K562 (cell line): Measurements from ENCODE around the gene MMAB. TPM values are rescaled to one million over a fixed set of nuclear protein-coding genes. Genes with fewer than 3 reads are reported as not detected.

Source experiments
- ATAC-seq: fragments of 200-7000 bp; cut with Tn5 transposase; 3 replicates; pipeline ENCODE4 v1.9.1; 2020; ENCODE audit warnings: moderate library complexity
- BruUV-seq: library from RNA; stranded (reverse); fragments of 400-500 nt; replicated peaks from 2 replicates; lab custom pipeline; 2021; lab: Mats Ljungman, UMichigan
- CTCF ChIA-PET: fragments of 300-600 bp; formaldehyde crosslinking; extraction: SDS; loops from one replicate; lab custom pipeline; 2021; ENCODE audit warnings: low intra/inter-chr PET ratio; lab: Yijun Ruan, JAX
- POLR2A ChIA-PET: fragments of 300-600, 350-650 bp; sonication (Branson Sonifier 250); formaldehyde crosslinking; extraction: SDS; loops from one replicate; lab custom pipeline; 2021; ENCODE audit warnings: antibody characterized with exemption, inconsistent platforms; lab: Yijun Ruan, JAX
- DNase-seq, 4 experiments: peaks; one replicate each; pipeline versions ENCODE4 v3.0.0 to v3.0.0-alpha.2; 2011 to 2018; ENCODE audit warnings: low spot score in 3 of 4, mixed read lengths in 3 of 4; ENCODE audit errors: extremely low read depth in 1 of 4
- FAIRE-seq: peaks from 2 replicates; lab custom pipeline; 2011; peaks lifted over from hg19 to GRCh38; lab: Jason Lieb, UNC
- H2AFZ ChIP-seq: 2 replicates; pipeline ENCODE4 v1.6.0; 2011; ENCODE audit warnings: low read depth, low read length, control low read depth, inconsistent platforms
- H3K27ac ChIP-seq: fragments of 200-600 bp; 3 replicates; pipeline ENCODE4 v1.8.0; 2011; ENCODE audit warnings: low read depth, mild to moderate bottlenecking, control low read depth, inconsistent platforms, low read length, moderate library complexity, mixed read lengths; ENCODE audit errors: extremely low read depth
- H3K27me3 ChIP-seq, 2 experiments: fragments of 300-600 bp in 1 of 2; 2 replicates in 1 of 2; 3 replicates in 1 of 2; pipeline versions ENCODE4 v1.6.0 to v1.8.0; 2011; ENCODE audit warnings: inconsistent platforms in 2 of 2, low read length in 2 of 2, mild to moderate bottlenecking in 1 of 2, mixed read lengths in 1 of 2, moderate library complexity in 1 of 2; ENCODE audit not compliant: control insufficient read depth in 2 of 2, insufficient read depth in 2 of 2
- H3K36me3 ChIP-seq: fragments of 300-600 bp; 3 replicates; pipeline ENCODE4 v1.8.0; 2011; ENCODE audit warnings: mild to moderate bottlenecking, low read length, inconsistent platforms; ENCODE audit not compliant: control insufficient read depth, insufficient read depth
- H3K4me1 ChIP-seq, 2 experiments: fragments of 200-600 bp in 1 of 2; replicated peaks in 1 of 2; 2 replicates in 1 of 2; 3 replicates in 1 of 2; pipeline versions ENCODE4 v1.5.1 to v1.8.0; 2011; ENCODE audit warnings: inconsistent platforms in 2 of 2, low read length in 2 of 2, mild to moderate bottlenecking in 1 of 2, mixed read lengths in 1 of 2, moderate library complexity in 1 of 2; ENCODE audit not compliant: control insufficient read depth in 2 of 2, insufficient read depth in 2 of 2
- H3K4me2 ChIP-seq: 2 replicates; pipeline ENCODE4 v1.6.1; 2011; ENCODE audit warnings: low read length, control low read depth, inconsistent platforms, mixed read lengths; ENCODE audit not compliant: insufficient read depth
- H3K4me3 ChIP-seq: fragments of 200-600 bp; sonication (generic), shearing (Covaris generic); 2 replicates; pipeline ENCODE4 v1.5.1; 2016; ENCODE audit warnings: control low read depth, inconsistent platforms
- H3K79me2 ChIP-seq: fragments of 200-600 bp; 3 replicates; pipeline ENCODE4 v1.8.0; 2011; ENCODE audit warnings: low read length, inconsistent platforms; ENCODE audit not compliant: control insufficient read depth, insufficient read depth
- H3K9ac ChIP-seq, 2 experiments: 2 replicates each; pipeline versions ENCODE4 v1.6.0 to v1.6.1; 2011; ENCODE audit warnings: low read depth in 2 of 2, low read length in 2 of 2, control low read depth in 1 of 2, inconsistent platforms in 1 of 2, mild to moderate bottlenecking in 1 of 2, mixed read lengths in 1 of 2; ENCODE audit not compliant: insufficient read depth in 1 of 2
- H3K9me1 ChIP-seq: one replicate; pipeline ENCODE4 v1.6.0; 2011; ENCODE audit warnings: inconsistent platforms, mild to moderate bottlenecking, low read length, moderate library complexity; ENCODE audit not compliant: control insufficient read depth, insufficient read depth
- H3K9me3 ChIP-seq: replicated peaks from 2 replicates; pipeline ENCODE4 v1.5.1; 2011; ENCODE audit warnings: low read depth, low read length, inconsistent platforms; ENCODE audit not compliant: control insufficient read depth, insufficient read depth
- H4K20me1 ChIP-seq: replicated peaks from 2 replicates; pipeline ENCODE4 v1.6.1; 2011; ENCODE audit warnings: low read length, inconsistent platforms, mixed read lengths; ENCODE audit not compliant: control insufficient read depth, insufficient read depth
- FOXA3 ChIP-seq, 2 experiments: fragments of 450-650 bp in 1 of 2; sonication (generic) in 1 of 2; formaldehyde crosslinking; IDR thresholded peaks in 1 of 2; conservative IDR thresholded peaks in 1 of 2; 2 replicates each; pipeline versions ENCODE4 v1.4.0 to v1.8.0; 2020 to 2022; ENCODE audit warnings: mild to moderate bottlenecking in 2 of 2, missing genetic modification reagents in 1 of 2
- HLTF ChIP-seq: fragments of 450-650 bp; IDR thresholded peaks from 2 replicates; pipeline ENCODE4 v1.6.1; 2016
- MYC ChIP-seq, 2 experiments: fragments of 250-450 bp in 1 of 2; sonication (Bioruptor Pico) in 1 of 2; IDR thresholded peaks; 2 replicates each; pipeline versions ENCODE4 v1.5.1 to v1.6.1; 2012 to 2021; ENCODE audit warnings: low read depth in 2 of 2, borderline replicate concordance in 1 of 2, improper control_type of control experiment in 1 of 2, low read length in 1 of 2, mild to moderate bottlenecking in 1 of 2, moderate library complexity in 1 of 2
- WGBS: fragments of 100-300 bp; shearing (Covaris generic); methylation state at CpG from one replicate; pipeline ENCODE4 v1.1.6; 2016; ENCODE audit warnings: low coverage, mixed read lengths; ENCODE audit not compliant: insufficient coverage; ENCODE audit errors: missing lambda C conversion rate; 5-methylcytosine and 5-hydroxymethylcytosine counted together
- in situ Hi-C: fragments of 300-500 bp; cut with MboI; formaldehyde crosslinking; loops from 4 replicates; pipeline ENCODE4 v1.15.0; 2018; ENCODE audit warnings: inconsistent platforms, mixed read lengths
- intact Hi-C: fragments of 100-400 bp; cut with micrococcal nuclease; formaldehyde crosslinking; loops from 2 replicates; pipeline ENCODE4 v1.14.2; 2022
- polyA plus RNA-seq, 8 experiments: library from polyadenylated mRNA; depleted of rRNA in 4 of 8; stranded (reverse) in 5 of 8; unstranded in 3 of 8; fragments of >200 nt; fragmentation: Nextera tagmentation in 2 of 8; fragmentation: Illumina TruSeq in 1 of 8; extraction: Ambion mirVana in 2 of 8; extraction: Trizol in 1 of 8; gene quantifications; 2 replicates each; pipeline versions ENCODE4 v1.2.1 to v1.2.3, GENCODE V29; 2011 to 2014; ENCODE audit warnings: inconsistent platforms in 1 of 8, missing spikeins in 1 of 8
- total RNA-seq, 7 experiments: library from RNA; depleted of rRNA in 6 of 7; stranded (reverse); fragments of >200 nt in 6 of 7; fragmentation: Illumina TruSeq in 2 of 7; extraction: Trizol in 2 of 7; gene quantifications; 2 replicates each; pipeline versions ENCODE4 v1.2.1 to v1.2.3, GENCODE V29; 2011 to 2021; ENCODE audit warnings: low replicate concordance in 1 of 7

Gene MMAB
- total and polyA plus RNA-seq, 9 of the 15 experiments (the other 6 are each of a cell fraction or from before 2014, with no cell fraction given), result 9.5 to 76.1 (median 46.2) TPM

- ATAC-seq, result no peak
- FAIRE-seq, result no peak
- H3K9me3 ChIP-seq, result no peaks in the 10 kb centered on the region
- H3K27me3 ChIP-seq, result no peaks in the 10 kb centered on the region
- intact Hi-C loops, result no loop called here
- H2AFZ ChIP-seq, result peak overlapping the region; percentile 88
- ChIA-PET CTCF (no interaction called here), POLR2A (interaction anchor here (0.7 to 2.5 kb wide), 8 partner anchors 9 to 1791 kb away, joined by 3 to 11 read pairs (median 3); no protein-coding TSS in a partner anchor)
- peak overlapping the region; percentile 85 for H3K27ac ChIP-seq
- 54% methylated on average over 3 of the region's 3 CpGs for WGBS
- TF ChIP-seq FOXA3 (CRISPR knock-in tag; conservative IDR thresholded peaks at IDR 0.05 in 1 of 2, IDR thresholded peaks at IDR 0.05 in 1 of 2) (0 out of 4 replicates have a peak, but pooled peaks of 1 of the 2 experiments have one; percentile 27), HLTF (no peak), MYC (IDR thresholded peaks at IDR 0.05; ENCODE audit: low read depth, low read length) (no peak), MYC (CRISPR knock-in tag; IDR thresholded peaks at IDR 0.05; ENCODE audit: borderline replicate concordance, low read depth) (no peak)
- H3K4me3 ChIP-seq, result peak overlapping the region; percentile 70
- no peak for DNase-seq
- H4K20me1 ChIP-seq, result no peaks in the 10 kb centered on the region
- H3K9me1 ChIP-seq, result peaks cover 4% of the 10 kb centered on the region
- in situ Hi-C loops, result no loop called here
- peaks cover 13 to 14% of the 10 kb centered on the region in 2 experiments; a peak in 4 of 5 replicates for H3K4me1 ChIP-seq
- H3K36me3 ChIP-seq, result peaks cover 70% of the 10 kb centered on the region; the same call in 2 of the 3 replicates
- H3K4me2 ChIP-seq, result peak overlapping the region; percentile 91
- H3K79me2 ChIP-seq, result peaks cover 24% of the 10 kb centered on the region
- BruUV-seq, result no TSS peak
- H3K9ac ChIP-seq, result peak overlapping the region; percentile 61 to 84; a peak in 3 of 4 replicates
These were observed 828 bp downstream of the MMAB start for GRCh38 chr12:109572506-109572845.
